Activated CD4-positive, CD25-positive, alpha-beta regulatory T cell treated with anti-CD3 and anti-CD28 coated beads, Interleukin-2, amount 50 U/mL, for 24 hours (primary cell): ENCODE results near the gene NDC80.
A peak's percentile ranks its signal among the peaks of the same experiment; 100 is the strongest.
"Not testable (repeated sequence)": the region's sequence is repeated elsewhere in the genome, so short reads cannot be mapped to it uniquely, and the experiment has no call there.

Source experiments
- ATAC-seq, 2 donors: fragments of 150-1000 bp; cut with Tn5 transposase; one replicate each; pipeline ENCODE4 v1.10.0; 2021; ENCODE audit warnings: mild to moderate bottlenecking in 1 of 2, moderate library complexity in 1 of 2

Gene NDC80

GRCh38 chr18:2571200-2572170 lies at the start of gene NDC80, which contains the start of gene METTL4:
TSS of gene NDC80 (plus strand) at chr18:2571557. CDS start at chr18:2572986, 1,429 bp downstream.
TSS of gene METTL4 (minus strand) at chr18:2571505. CDS start at chr18:2567216, 4,289 bp downstream.
- peak; percentile 83 to 86 for ATAC-seq

- no peak for ATAC-seq
These were observed 49.2 kb upstream of the NDC80 start for GRCh38 chr18:2522112-2522511.

GRCh38 chr18:2524794-2525198 lies 46.6 kb upstream of the NDC80 start:
- not testable (repeated sequence) for ATAC-seq

- ATAC-seq = no peak
These were observed 45.0 kb upstream of the NDC80 start for GRCh38 chr18:2526329-2526728.

- ATAC-seq = no peak
These were observed 42.2 kb upstream of the NDC80 start for GRCh38 chr18:2529154-2529553.

- ATAC-seq = no peak
These were observed 39.6 kb upstream of the NDC80 start for GRCh38 chr18:2531751-2532150.

- no peak for ATAC-seq
These were observed 38.6 kb upstream of the NDC80 start for GRCh38 chr18:2532797-2533196.

- ATAC-seq = no peak
These were observed 36.5 kb upstream of the NDC80 start for GRCh38 chr18:2534906-2535305.

GRCh38 chr18:2535419-2535910 lies 35.9 kb upstream of the NDC80 start:
- no peak for ATAC-seq

- ATAC-seq = no peak
These were observed 35.3 kb upstream of the NDC80 start for GRCh38 chr18:2536063-2536462.

GRCh38 chr18:2536493-2536892 lies 34.9 kb upstream of the NDC80 start:
- ATAC-seq = no peak

GRCh38 chr18:2537296-2537695 lies 34.1 kb upstream of the NDC80 start:
- ATAC-seq = no peak

- ATAC-seq = no peak
These were observed 33.1 kb upstream of the NDC80 start for GRCh38 chr18:2538236-2538635.

GRCh38 chr18:2538844-2539243 lies 32.5 kb upstream of the NDC80 start:
- no peak for ATAC-seq

GRCh38 chr18:2540575-2540974 lies 30.8 kb upstream of the NDC80 start:
- no peak for ATAC-seq

- ATAC-seq = peak in 1 of 2 donors; percentile 28
These were observed 29.3 kb upstream of the NDC80 start for GRCh38 chr18:2541925-2542563.

- ATAC-seq = no peak
These were observed 26.2 kb upstream of the NDC80 start for GRCh38 chr18:2545155-2545554.

- no peak for ATAC-seq
These were observed 23.8 kb upstream of the NDC80 start for GRCh38 chr18:2547477-2548087.

GRCh38 chr18:2549462-2549861 lies 21.9 kb upstream of the NDC80 start:
- ATAC-seq = no peak

- ATAC-seq = no peak
These were observed 19.9 kb upstream of the NDC80 start for GRCh38 chr18:2551425-2551824.

GRCh38 chr18:2554696-2555095 lies 16.7 kb upstream of the NDC80 start:
- no peak for ATAC-seq

GRCh38 chr18:2555895-2556294 lies 15.5 kb upstream of the NDC80 start:
- ATAC-seq = no peak

GRCh38 chr18:2557536-2557935 lies 13.8 kb upstream of the NDC80 start:
- no peak for ATAC-seq
